GM06990 (cell line): Measurements from ENCODE around the gene DLST.

Experiments used
- DNase-seq: peaks from one replicate; pipeline ENCODE4 v3.0.0-alpha.2; 2011; ENCODE audit not compliant: insufficient read length; ENCODE audit errors: extremely low read depth
- H3K27me3 ChIP-seq: replicated peaks from 2 replicates; pipeline ENCODE4 v1.6.0; 2011; ENCODE audit warnings: low read length; ENCODE audit not compliant: control insufficient read depth, insufficient read depth
- H3K36me3 ChIP-seq: 2 replicates; pipeline ENCODE4 v1.5.1; 2011; ENCODE audit warnings: low read length; ENCODE audit not compliant: control insufficient read depth, insufficient read depth
- H3K4me3 ChIP-seq: replicated peaks from 2 replicates; pipeline ENCODE4 v1.5.1; 2011; ENCODE audit warnings: low read depth, mild to moderate bottlenecking, control low read depth, low read length
- CTCF ChIP-seq: IDR thresholded peaks from 2 replicates; pipeline ENCODE4 v1.5.1; 2011; ENCODE audit warnings: low read length, control low read depth, mild to moderate bottlenecking, inconsistent platforms; ENCODE audit not compliant: insufficient read depth, poor library complexity, severe bottlenecking

DLST gene

DNA sequence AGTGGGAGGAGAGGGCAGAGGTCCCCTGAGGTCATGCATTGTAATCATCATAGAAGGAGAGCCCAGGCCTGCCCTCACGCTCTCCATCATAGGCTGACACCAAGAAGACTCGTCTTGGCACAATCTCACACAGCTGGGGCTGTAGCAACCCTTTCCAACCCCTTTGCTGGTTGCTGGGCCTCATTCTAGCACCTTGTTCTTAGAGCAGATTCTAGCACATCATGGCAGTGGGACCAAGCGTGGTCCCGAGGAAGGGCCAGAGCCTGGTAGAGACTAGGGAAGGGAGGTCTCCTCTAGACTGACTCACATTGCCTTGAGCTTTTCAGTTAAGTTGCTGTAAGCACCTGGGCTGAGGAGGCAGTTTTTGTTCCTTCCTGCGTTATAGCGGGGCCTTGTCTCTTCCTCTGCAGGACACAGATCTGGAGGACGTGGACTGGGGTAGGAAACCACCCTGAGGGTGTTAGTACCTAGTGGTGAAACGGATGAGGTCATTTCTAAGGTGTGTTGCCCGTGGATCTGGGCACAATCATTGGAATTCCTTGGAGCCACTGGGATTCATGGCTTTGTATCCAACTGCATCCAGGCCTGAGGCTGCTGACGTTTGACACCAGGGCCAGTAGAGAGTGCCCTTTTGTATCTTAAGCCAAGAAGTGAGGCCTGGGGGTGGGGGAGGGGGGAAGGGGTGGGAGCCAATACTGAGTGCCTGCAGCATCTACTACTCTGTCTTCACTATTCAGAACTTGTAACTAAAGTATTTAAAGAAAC lies 21.4 kb downstream of the DLST start:
- Histone ChIP-seq H3K36me3 (peaks cover 34% of the 10 kb centered on the region), H3K4me3 (no peak overlapping the region), H3K27me3 (no peaks in the 10 kb centered on the region)
- no peak for TF ChIP-seq CTCF
- DNase-seq, result no peak

GRCh38 chr14:74904635-74905503 lies 23.2 kb downstream of the DLST start:
- no peaks in the 10 kb centered on the region for H3K27me3 ChIP-seq
- peaks cover 27% of the 10 kb centered on the region for H3K36me3 ChIP-seq
- H3K4me3 ChIP-seq, result no peak overlapping the region
- no peak for TF ChIP-seq CTCF
- DNase-seq, result no peak

- DNase-seq, result peak; percentile 52
- peaks cover 25% of the 10 kb centered on the region for H3K36me3 ChIP-seq
Measured at GRCh38 chr14:74905595-74906142, 24.0 kb downstream of the DLST start.

GRCh38 chr14:74906925-74907521 lies 25.3 kb downstream of the DLST start:
- peaks cover 20% of the 10 kb centered on the region for H3K36me3 ChIP-seq
- DNase-seq, result no peak
- H3K27me3 ChIP-seq, result no peaks in the 10 kb centered on the region
- H3K4me3 ChIP-seq, result no peak overlapping the region
- TF ChIP-seq CTCF, result peak; percentile 33

More at GRCh38 chr14:74905595-74906142, 24.0 kb downstream of the DLST start:
- Histone ChIP-seq H3K27me3 (no peaks in the 10 kb centered on the region), H3K4me3 (no peak overlapping the region)
- peak; percentile 97 for TF ChIP-seq CTCF

DNA sequence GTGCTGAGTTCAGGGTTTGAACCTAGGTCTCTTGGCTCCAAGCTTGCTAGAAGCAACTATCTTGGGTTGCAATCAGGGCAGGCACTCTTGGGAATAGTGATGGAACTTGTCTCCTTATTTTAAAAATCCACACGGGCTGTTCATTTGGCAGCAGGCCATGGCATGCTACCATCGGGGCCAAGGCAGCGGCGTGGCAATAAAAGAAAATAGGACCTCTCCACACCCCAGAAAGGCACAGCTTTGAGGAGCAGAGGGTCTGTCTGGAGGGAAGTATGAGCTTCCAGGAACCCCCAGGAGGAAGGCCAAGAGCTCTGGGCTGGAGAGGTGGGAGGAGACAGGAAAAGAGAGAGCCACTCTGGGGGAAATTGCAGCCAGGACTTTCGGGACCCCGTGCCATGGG lies 26.0 kb downstream of the DLST start:
- no peak overlapping the region for H3K4me3 ChIP-seq
- no peak for DNase-seq
- peaks cover 15% of the 10 kb centered on the region for H3K36me3 ChIP-seq
- no peak for TF ChIP-seq CTCF
- H3K27me3 ChIP-seq, result no peaks in the 10 kb centered on the region
